OCI-LY3 (cell line): ENCODE results near the gene TAPT1.

Experiments used
- H2AFZ ChIP-seq: fragments of 200-600, 300-600 bp; shearing (Covaris generic); 2 replicates; pipeline ENCODE4 v1.6.0; 2014; ENCODE audit warnings: antibody characterized with exemption, low read depth, low read length
- H3K27ac ChIP-seq: fragments of 200-600, 300-600 bp; sonication (generic); 2 replicates; pipeline ENCODE4 v1.5.1; 2014; ENCODE audit warnings: mild to moderate bottlenecking, low read length, moderate library complexity, mixed read lengths
- H3K27me3 ChIP-seq: fragments of 200-600, 300-600 bp; sonication (generic); 2 replicates; pipeline ENCODE4 v1.6.1; 2014; ENCODE audit warnings: low read depth, low read length, mixed read lengths
- H3K36me3 ChIP-seq: fragments of 200-600, 300-600 bp; sonication (generic); replicated peaks from 2 replicates; pipeline ENCODE3; 2014; ENCODE audit warnings: low read depth, low read length, mixed read lengths
- H3K4me1 ChIP-seq: fragments of 300-600, 200-600 bp; sonication (generic); 2 replicates; pipeline ENCODE4 v1.6.1; 2014; ENCODE audit warnings: low read length, mixed read lengths
- H3K4me2 ChIP-seq: fragments of 200-600, 300-600 bp; sonication (generic); 2 replicates; pipeline ENCODE4 v1.6.1; 2014; ENCODE audit warnings: low read length, mixed read lengths
- H3K4me3 ChIP-seq: fragments of 300-600, 200-600 bp; sonication (generic); 2 replicates; pipeline ENCODE4 v1.5.1; 2014; ENCODE audit warnings: antibody characterized with exemption, mild to moderate bottlenecking, low read length, moderate library complexity
- H3K79me2 ChIP-seq: fragments of 300-600, 200-600 bp; shearing (Covaris generic); 2 replicates; pipeline ENCODE4 v1.6.1; 2014; ENCODE audit warnings: mild to moderate bottlenecking, low read length, mixed read lengths
- H3K9ac ChIP-seq: fragments of 300-600, 200-600 bp; shearing (Covaris generic); 2 replicates; pipeline ENCODE4 v1.6.0; 2014; ENCODE audit warnings: mild to moderate bottlenecking, low read length, moderate library complexity
- H3K9me3 ChIP-seq: fragments of 200-600, 300-600 bp; shearing (Covaris generic); 2 replicates; pipeline ENCODE4 v1.6.1; 2014; ENCODE audit warnings: low read length, mixed read lengths; ENCODE audit not compliant: insufficient read depth
- H4K20me1 ChIP-seq: fragments of 200-600, 300-600 bp; sonication (generic); 2 replicates; pipeline ENCODE4 v1.6.1; 2016; ENCODE audit warnings: low read length, mixed read lengths; ENCODE audit not compliant: insufficient read depth
- CTCF ChIP-seq: fragments of 200-600, 300-600 bp; sonication (generic); IDR thresholded peaks from 2 replicates; pipeline ENCODE4 v1.5.1; 2014; ENCODE audit warnings: antibody characterized with exemption, low read length, low read depth
- EZH2phosphoT487 ChIP-seq: fragments of 200-600 bp; shearing (Covaris generic); IDR thresholded peaks from 2 replicates; pipeline ENCODE4 v1.6.1; 2018; ENCODE audit warnings: antibody characterized with exemption, mixed run types, low read depth

The TAPT1 gene

DNA sequence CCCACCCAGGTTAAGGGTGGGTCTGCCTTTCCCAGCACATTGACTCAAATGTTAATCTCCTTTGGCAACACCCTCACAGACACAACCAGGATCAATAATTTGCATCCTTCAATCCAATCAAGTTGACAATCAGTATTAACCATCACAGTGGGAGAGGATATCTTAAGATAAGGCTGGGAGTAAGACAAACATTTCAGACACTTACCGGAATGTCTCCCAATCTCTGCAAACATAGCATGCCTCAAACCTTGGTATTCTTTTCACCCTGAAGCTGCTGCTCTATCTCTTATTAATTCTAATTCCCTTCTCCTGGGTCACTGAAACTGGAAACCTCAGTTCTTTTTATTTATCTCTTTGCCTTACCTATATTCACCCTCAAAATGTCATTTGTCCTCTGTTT, 19.0 kb upstream of the TAPT1 start:
- Histone ChIP-seq H3K4me1 (no peaks in the 10 kb centered on the region), H3K9ac (no peak overlapping the region), H3K27me3 (no peaks in the 10 kb centered on the region), H4K20me1 (no peaks in the 10 kb centered on the region), H3K9me3 (no peaks in the 10 kb centered on the region), H3K27ac (no peak overlapping the region), H3K4me2 (no peak overlapping the region), H3K79me2 (no peaks in the 10 kb centered on the region), H3K36me3 (no peaks in the 10 kb centered on the region), H2AFZ (no peak overlapping the region), H3K4me3 (no peak overlapping the region)
- TF ChIP-seq CTCF, result no peak
- TF ChIP-seq EZH2phosphoT487, result no peak

GRCh38 chr4:16243285-16243684, 17.0 kb upstream of the TAPT1 start:
- H2AFZ ChIP-seq, result no peak overlapping the region
- no peaks in the 10 kb centered on the region for H3K4me1 ChIP-seq
- H3K9ac ChIP-seq, result no peak overlapping the region
- TF ChIP-seq CTCF (no peak), EZH2phosphoT487 (no peak)
- no peaks in the 10 kb centered on the region for H3K36me3 ChIP-seq
- H4K20me1 ChIP-seq, result no peaks in the 10 kb centered on the region
- no peak overlapping the region for H3K4me3 ChIP-seq
- no peaks in the 10 kb centered on the region for H3K9me3 ChIP-seq
- no peak overlapping the region for H3K4me2 ChIP-seq
- no peaks in the 10 kb centered on the region for H3K27me3 ChIP-seq
- H3K27ac ChIP-seq, result no peak overlapping the region
- H3K79me2 ChIP-seq, result no peaks in the 10 kb centered on the region

DNA sequence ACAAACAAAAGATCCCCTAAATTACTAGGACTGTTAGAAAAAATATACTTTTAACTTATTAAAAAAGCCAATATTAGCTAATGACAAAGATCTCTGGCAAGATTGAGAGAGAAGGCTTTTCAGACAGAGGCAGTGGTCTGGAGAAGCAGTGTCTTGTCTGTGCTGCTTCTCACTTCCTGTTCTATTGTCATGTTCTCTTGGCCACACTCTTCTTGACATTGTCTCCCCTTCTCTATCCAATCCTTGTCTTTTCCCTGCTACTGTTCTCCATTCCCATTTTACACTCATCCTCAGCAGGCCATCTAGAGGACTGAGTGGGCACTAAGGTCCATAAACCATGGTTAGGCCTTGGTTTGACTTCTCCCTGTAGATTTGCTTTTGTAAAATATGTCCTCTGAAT, 14.0 kb upstream of the TAPT1 start:
- Histone ChIP-seq H3K9me3 (no peaks in the 10 kb centered on the region), H4K20me1 (no peaks in the 10 kb centered on the region), H3K4me1 (no peaks in the 10 kb centered on the region), H2AFZ (no peak overlapping the region), H3K27ac (no peak overlapping the region), H3K27me3 (0 out of 2 replicates have a peak, but pooled peaks cover 4% of the 10 kb centered on the region), H3K4me2 (no peak overlapping the region), H3K36me3 (no peaks in the 10 kb centered on the region), H3K79me2 (no peaks in the 10 kb centered on the region), H3K9ac (no peak overlapping the region), H3K4me3 (no peak overlapping the region)
- TF ChIP-seq CTCF (no peak), EZH2phosphoT487 (no peak)

GRCh38 chr4:16239086-16239485, 12.8 kb upstream of the TAPT1 start:
- Histone ChIP-seq H3K9me3 (no peaks in the 10 kb centered on the region), H3K9ac (no peak overlapping the region), H3K4me2 (no peak overlapping the region), H4K20me1 (no peaks in the 10 kb centered on the region), H3K4me3 (no peak overlapping the region), H3K4me1 (no peaks in the 10 kb centered on the region), H3K27ac (no peak overlapping the region), H3K36me3 (no peaks in the 10 kb centered on the region), H3K79me2 (no peaks in the 10 kb centered on the region), H3K27me3 (0 out of 2 replicates have a peak, but pooled peaks cover 4% of the 10 kb centered on the region), H2AFZ (no peak overlapping the region)
- TF ChIP-seq CTCF, result no peak
- no peak for TF ChIP-seq EZH2phosphoT487
